Fibroblast of the aortic adventitia (primary cell): ENCODE results near the gene TMEM59L. TPM values are rescaled to one million over a fixed set of nuclear protein-coding genes. Genes with fewer than 3 reads are reported as not detected.
"Not testable (repeated sequence)": the region's sequence is repeated elsewhere in the genome, so short reads cannot be mapped to it uniquely, and the experiment has no call there.

Experiments
- DNase-seq: peaks from one replicate; pipeline ENCODE4 v3.0.0-alpha.2; 2010; ENCODE audit warnings: low read depth
- H3K4me3 ChIP-seq: 2 replicates; pipeline ENCODE4 v1.5.1; 2011; ENCODE audit warnings: low read depth, mild to moderate bottlenecking, control low read depth, low read length, moderate library complexity
- total RNA-seq: library from RNA; depleted of rRNA; stranded (reverse); fragments of >200 nt; gene quantifications from 2 replicates; pipeline ENCODE4 v1.2.3, GENCODE V29; 2012; ENCODE audit warnings: low replicate concordance
- TF ChIP-seq, protein P1 (sequence below): IDR thresholded peaks from 2 replicates; pipeline ENCODE4 v1.5.1; 2011; ENCODE audit warnings: mild to moderate bottlenecking, low read length, control low read depth, inconsistent platforms; ENCODE audit not compliant: insufficient read depth

Gene TMEM59L
- total RNA-seq, 1 donor = 2.2 TPM

DNA sequence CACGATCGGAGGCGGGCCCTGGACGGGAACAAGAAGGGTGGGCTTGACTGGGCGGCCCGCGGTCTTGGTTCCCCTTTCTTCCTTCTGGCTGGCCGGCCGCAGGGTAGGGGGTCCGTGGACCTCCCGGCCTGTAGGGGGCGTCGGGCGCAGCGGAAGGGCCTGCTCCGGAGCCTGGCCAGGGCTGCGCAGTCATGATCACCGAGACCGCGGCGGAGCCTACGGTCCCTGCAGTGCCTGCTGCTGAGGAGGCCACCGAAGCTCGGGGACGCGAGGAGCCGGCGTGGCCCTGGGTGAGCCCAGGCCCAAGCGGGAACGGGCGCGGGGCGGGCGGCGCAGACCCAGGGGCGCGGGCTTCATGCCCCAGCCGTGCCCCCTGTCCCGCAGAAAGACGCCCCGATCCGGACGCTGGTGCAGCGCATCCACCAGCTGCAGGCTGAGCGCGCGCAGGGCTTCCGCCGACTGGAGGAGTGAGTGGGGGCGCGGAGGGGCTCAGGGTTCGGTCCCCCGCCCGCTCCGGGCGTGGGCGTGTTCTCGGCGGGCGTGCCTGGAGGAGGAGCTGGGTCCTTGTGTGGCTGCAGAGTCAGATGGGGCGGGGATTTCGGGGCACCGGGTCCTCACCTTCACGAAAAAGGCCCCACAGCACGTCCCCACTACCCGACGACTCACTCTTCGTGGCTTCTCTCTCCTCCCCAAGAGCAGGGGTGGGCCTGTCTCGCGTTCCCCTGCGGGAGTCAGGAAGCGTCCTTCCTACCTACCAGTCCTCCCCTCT is 23.9 kb upstream of the TMEM59L start, which contains the start of gene REX1BD:
REX1BD (plus strand) TSS at position 188 of the 769 bp plus-strand sequence; CDS start at position 192, 4 bp downstream.
- TF ChIP-seq, protein P1, sequence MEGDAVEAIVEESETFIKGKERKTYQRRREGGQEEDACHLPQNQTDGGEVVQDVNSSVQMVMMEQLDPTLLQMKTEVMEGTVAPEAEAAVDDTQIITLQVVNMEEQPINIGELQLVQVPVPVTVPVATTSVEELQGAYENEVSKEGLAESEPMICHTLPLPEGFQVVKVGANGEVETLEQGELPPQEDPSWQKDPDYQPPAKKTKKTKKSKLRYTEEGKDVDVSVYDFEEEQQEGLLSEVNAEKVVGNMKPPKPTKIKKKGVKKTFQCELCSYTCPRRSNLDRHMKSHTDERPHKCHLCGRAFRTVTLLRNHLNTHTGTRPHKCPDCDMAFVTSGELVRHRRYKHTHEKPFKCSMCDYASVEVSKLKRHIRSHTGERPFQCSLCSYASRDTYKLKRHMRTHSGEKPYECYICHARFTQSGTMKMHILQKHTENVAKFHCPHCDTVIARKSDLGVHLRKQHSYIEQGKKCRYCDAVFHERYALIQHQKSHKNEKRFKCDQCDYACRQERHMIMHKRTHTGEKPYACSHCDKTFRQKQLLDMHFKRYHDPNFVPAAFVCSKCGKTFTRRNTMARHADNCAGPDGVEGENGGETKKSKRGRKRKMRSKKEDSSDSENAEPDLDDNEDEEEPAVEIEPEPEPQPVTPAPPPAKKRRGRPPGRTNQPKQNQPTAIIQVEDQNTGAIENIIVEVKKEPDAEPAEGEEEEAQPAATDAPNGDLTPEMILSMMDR = peak; percentile 73
- H3K4me3 ChIP-seq = peak within 1 kb of the TSS; percentile 72
- peak; percentile 78 for DNase-seq

DNA sequence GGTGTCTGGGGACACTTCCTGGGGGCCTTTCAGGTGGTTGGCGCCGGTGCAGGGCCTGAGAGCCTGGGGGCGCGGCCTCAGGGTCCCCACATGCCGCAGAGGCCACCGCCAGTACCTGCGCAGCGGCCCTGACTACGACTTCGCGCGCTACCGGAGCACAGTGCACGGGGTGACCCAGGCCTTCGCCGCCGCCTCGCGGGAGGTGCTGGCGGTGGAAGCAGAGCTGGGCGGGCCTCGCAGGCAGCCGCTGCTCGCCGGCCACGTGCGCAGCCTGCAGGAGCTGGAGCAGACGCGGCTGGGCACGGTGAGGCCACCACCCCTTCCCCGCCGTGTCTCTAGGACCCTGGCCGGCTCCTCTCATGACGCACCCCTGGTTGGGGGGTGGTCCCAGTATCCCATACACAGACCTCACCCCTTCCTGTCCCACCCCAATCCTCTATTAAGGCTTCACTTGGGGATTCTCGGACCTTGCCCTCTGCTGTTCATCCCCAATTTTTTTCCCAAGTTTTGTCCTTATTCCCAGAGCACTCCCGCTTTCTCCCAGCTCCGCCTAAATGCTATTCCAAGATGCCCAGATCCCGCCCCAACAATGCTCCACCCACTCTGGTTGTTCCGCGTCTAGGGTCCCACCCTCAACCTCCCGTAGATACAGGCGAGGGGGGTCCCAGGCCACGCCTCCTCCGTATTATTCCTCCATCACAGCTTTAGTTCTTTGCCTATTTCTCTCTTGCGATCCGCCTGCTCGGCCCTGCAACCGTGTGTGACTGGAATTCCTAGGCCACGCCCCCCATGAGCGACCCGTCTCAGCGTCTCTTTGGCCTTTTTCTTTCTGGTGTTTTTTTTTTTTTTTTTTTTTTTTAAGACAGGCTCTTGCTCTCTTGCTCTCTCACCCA is 23.0 kb upstream of the TMEM59L start:
- H3K4me3 ChIP-seq = peak overlapping the region; percentile 72
- DNase-seq = peak; percentile 45
- TF ChIP-seq, protein P1 = no peak

DNA sequence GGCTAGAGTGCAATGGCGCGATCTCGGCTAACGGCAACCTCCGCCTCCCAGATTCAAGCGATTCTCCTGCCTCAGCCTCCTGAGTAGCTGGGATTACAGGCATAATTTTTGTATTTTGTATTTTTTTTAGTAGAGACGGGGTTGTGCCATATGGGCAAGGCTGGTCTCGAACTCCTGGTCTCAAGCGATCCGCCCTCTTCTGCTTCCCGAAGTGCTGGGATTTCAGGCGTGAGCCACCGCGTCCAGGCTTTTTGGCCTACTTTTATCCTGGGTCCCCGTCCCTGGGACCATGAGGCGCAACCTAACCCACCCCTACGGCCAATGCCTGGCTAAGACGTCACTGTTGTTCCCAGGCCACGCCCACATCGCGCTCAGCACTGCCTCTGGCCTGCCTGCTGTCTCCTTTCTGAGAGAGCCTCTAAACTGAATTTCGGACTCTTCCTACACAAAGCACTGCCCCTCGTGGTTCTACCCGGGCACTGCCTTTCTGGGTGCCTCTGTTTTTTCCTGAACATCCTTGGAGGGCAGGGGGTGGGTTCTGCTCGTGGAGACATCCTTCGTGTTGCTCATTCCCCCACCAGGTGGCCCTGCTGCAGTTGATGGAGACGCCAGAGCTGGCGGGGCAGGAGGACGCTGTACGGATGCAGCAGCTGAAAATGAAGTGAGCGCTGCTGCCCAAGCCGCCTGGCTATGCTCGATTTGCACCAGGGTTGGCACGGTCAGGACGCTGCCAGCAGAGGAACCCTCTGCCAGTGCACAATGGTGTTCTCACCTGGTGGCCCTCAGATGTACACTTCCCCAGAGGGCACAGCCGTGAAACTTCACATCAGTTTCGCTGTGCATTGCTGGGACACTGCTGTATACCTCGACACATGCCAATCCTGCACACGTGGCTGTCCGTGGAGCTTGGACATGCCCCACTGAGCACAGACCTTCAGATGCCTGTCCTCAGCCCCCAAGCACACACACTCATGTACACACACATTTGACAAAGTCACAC is 22.1 kb upstream of the TMEM59L start:
- H3K4me3 ChIP-seq = no peak overlapping the region
- DNase-seq = no peak

DNA sequence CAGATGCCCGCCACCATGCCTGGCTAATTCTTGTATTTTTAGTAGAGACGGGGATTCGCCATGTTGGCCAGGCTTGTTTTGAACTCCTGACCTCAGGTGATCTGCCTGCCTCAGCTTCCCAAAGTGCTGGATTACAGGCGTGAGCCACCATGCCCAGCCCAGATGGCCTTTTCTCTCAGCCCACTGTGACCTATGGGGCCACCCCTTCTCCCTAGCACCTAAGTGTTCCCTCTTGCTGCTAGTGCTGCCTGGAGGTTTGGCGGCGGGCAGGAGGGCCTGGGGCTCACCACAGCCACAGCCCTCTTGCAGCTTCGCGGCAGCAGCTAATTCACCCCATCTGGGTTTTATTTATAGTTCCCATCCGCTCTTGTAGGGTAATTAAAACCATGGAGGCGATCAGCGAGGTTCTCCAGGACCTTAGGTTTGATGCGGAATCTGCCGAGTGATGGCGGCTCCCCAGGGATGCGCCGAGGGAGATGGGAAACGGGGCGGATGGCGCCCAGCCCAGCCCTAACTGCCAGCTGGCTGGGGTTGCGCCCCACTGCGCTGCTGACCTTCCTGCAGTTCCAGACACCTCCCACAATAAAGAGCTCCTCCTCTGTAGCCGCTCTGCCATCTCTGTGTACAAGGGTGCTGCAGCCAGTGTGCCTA is 20.8 kb upstream of the TMEM59L start:
- no peak for DNase-seq
- TF ChIP-seq, protein P1 = no peak
- no peak overlapping the region for H3K4me3 ChIP-seq

More for the DNA sequence above, 22.1 kb upstream of the TMEM59L start:
- TF ChIP-seq, protein P1 = no peak

DNA sequence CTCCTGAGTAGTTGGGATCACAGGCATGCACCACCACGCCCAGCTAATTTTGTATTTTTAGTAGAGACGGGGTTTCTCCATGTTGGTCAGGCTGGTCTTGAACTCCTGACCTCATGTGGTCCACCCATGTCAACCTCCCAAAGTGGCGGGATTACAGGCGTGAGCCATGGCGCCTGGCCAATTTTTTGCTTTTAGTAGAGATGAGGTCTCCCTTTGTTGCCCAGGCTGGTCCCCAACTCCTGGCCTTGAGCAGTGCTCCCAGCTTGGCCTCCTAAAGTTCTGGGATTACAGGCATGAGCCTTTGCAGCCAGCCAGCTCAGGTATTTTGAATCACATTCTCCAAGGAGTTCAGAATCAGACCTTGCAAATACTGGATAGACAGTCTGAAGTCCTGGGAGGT is 19.9 kb upstream of the TMEM59L start:
- not testable (repeated sequence) for H3K4me3 ChIP-seq, DNase-seq

DNA sequence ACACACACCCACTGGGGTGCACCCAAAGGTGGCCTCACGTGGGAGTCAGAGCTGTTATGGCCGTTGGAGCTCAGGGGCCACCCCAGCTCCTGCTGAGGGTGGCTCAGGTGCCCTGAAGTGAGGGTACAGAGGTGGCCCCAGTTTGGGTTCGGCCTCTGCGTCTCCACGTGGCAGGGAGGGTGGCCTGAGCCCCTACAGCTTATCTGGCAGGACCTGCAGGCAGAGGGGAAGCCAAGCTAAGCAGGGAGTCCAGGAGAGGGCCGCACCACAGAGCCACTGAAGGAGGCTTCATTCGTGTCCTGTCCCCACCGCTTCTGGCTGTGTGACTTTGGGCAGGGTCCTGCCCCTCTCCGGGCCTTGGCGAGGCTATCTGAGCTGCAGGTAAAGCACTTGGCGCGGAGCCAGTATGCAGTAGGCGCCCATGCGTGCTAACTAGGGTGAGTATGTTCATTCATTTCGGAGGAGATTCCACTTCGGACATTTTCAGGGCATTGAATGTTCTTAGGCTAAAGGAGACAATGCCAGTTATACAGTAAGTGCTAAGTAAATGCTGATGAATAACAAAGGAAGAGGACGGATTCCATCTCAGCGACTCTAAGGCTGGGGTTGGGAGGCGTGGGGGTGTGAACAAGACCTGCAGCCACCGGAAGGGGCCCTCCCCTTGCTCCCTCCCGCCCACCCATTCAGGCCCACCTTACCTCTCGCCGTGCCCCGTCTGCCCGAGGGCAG is 19.1 kb upstream of the TMEM59L start:
- TF ChIP-seq, protein P1 = no peak
- DNase-seq = no peak
- no peak overlapping the region for H3K4me3 ChIP-seq
